ENCODE results near the gene BARHL1.

BARHL1 gene

DNA sequence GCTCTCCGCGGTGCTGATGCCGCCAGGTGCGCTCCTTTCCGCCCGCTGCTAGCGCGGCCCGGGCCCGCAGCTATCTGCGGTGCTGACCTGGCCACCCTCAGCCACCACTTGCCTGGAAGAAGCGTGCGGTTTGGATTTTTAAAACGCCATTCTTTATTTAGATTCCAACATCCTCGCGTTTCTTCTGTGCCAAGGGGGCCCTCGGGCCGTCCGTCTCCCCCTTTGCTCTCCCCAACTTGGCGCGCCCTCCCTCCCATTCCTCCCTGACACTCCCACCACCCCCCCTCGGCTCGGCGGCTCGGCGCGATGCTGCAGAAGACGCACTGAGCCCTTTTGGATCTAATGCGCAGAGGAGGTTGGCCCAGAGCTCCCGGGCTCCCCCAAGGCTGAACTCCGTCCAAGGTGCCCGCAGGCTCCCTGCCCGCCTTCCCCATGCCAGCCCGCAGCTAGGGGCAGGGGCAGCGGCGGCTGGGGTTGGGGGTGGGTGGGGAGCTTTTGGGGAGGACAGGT, at the start of gene BARHL1:
TSS of gene BARHL1 (plus strand) at position 331 of the 510 bp plus-strand sequence. CDS start 192 bp downstream, outside the sequence.
- DNase-seq (ENCODE audit: low read depth in 2 of 2): no peak

DNA sequence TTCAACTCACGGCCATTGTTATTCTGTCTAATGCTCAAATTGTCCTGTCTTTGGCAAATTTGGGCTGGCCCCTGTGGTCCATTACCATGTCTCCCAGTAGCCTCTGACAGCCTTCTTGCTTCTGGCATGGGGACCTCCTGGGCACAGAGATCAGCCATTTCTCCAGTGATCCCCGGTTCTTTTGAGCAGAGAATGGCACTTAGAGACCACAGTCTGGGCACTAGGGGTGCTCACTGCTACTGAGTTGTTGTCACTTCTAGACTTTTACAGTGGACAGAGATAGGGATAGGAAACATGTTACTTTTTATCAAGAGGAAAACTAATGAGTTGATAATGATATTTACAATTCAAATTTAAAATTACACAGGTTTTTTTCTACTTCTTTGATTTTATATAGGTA, 47.6 kb upstream of the BARHL1 start:
- DNase-seq (ENCODE audit: low read depth in 2 of 2): no peak

DNA sequence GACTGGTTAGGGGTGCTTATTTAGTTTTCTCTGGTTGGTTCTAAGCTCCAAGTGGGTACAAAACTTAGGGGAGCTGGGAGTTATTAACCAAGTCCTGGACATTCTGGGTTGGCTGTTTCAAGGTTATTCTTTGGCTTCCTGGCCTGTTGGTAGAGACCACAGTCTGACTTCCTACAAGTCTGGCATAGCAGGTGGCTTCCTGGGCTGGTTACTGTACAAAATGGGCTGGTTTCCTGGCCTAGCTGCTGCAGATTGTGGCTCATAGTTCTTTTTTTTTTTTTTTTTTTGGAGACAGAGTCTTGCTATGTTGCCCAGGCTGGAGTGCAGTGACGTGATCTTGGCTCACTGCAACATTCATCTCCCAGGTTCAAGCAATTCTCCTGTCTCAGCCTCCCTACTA, 46.3 kb upstream of the BARHL1 start:
- no peak for DNase-seq (ENCODE audit: low read depth in 2 of 2)

GRCh38 chr9:132537352-132537751, 45.1 kb upstream of the BARHL1 start:
- no peak for DNase-seq (ENCODE audit: low read depth in 2 of 2)

GRCh38 chr9:132538071-132538470, 44.3 kb upstream of the BARHL1 start:
- DNase-seq (ENCODE audit: low read depth in 2 of 2): no peak

- no peak for DNase-seq (ENCODE audit: low read depth in 2 of 2)
Observed at GRCh38 chr9:132539096-132539495, 43.3 kb upstream of the BARHL1 start.

DNA sequence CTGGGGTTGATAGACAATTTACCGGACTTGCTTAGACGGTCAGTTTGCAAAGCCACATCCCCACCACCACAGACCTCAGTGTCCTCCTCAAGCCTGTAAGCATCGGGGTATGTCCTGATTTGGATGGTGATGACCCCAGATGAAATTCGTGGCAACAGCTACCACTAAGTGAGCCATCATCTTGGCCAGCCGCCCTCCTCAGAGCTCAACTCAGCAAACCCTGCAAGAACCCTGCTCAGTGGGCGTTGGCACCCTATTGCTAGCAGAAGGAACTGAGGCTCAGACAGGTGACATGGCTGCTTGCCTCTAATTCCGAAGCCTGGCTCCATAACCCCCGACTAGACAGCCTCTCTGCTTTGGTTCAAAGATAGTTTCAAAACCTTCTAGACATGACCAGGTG, 41.4 kb upstream of the BARHL1 start:
- no peak for DNase-seq (ENCODE audit: low read depth in 2 of 2)

- no peak for DNase-seq (ENCODE audit: low read depth in 2 of 2)
Observed at GRCh38 chr9:132541870-132542830, 40.3 kb upstream of the BARHL1 start.

- DNase-seq (ENCODE audit: low read depth in 2 of 2): no peak
Observed at GRCh38 chr9:132543251-132543650, 39.2 kb upstream of the BARHL1 start.

DNA sequence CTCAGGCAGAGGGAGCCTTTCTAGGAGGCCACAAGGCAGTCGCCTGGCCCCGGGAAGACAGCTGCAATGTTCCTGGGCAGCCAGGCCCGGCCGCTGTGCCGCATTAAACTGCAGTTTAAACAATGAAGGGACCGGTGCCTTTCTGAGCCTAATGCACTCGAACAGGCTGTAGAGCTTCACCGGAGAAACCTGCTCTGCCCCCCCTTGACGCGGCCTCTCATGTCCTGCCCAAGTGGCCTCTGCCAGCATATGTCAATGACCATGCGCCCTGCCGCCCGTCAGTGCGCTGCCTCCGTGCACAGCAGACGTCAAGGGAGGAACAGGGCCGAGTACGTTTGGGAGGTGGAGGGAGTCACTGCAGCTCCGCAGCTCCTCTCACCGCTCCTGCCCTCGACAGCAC, 38.4 kb upstream of the BARHL1 start:
- no peak for DNase-seq (ENCODE audit: low read depth in 2 of 2)

- DNase-seq (ENCODE audit: low read depth in 2 of 2): no peak
Observed at GRCh38 chr9:132545578-132545977, 36.8 kb upstream of the BARHL1 start.

DNA sequence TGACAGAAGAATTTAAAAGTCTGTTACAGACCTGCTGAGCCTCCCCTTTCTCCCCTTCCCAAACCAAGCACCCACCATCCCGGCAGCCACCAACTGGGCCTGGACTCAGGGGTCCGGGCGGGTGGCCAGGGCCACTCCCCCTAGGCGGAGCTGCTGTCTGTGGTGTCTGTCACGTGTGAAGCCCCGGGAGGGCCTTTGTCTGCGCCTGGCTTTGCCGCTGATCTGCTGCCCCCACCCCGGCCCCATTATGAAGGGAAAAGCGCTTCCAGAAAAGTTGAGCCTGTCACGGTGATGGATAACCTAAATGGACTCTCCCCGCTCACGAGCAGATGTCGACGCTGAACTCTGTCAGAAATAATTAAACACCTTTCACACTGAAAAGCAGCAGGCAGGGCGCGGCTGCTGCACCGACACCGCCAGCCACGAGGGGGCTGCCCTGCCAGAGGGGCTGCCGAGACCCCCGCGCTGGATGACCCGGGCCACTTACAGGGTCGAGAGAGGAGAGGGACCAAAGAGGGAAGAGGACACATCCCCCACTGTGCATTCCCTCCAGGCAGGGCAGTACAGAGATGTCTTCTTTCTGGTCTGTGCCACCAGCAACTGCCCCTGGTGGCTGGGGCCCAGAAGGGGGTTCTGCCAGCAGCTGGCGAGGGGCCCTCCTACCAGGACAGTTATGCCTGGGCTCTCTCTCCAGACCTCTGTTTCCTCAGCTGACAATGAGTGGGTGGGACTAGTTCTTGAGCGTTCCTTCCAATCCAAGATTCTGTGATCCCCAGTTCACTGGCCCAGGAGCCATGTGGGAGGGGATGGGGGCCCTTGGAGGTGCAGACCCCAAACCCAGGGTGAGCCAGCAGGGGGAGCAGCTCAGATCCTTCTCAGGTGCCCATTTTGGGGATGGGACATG, 36.0 kb upstream of the BARHL1 start:
- no peak for DNase-seq (ENCODE audit: low read depth in 2 of 2)

DNA sequence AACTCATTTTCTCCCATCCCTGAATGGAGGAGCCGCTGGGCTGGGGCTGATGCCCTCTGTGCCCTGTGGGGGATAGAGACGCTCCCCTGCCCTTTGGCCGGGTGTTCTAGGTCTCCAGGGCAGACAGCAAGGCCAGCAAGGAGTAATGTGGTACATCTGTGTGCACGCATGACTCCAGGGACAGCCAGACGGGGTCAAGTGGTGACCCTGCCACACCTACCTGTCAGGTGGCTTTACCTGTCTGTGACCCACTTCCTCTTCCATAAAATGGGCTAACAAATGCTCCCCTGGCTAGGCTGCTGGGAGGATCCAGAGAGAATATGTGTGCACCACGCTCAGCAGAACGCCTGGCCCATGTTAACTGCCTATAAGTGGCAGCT, 35.4 kb upstream of the BARHL1 start:
- DNase-seq (ENCODE audit: low read depth in 2 of 2): no peak

DNA sequence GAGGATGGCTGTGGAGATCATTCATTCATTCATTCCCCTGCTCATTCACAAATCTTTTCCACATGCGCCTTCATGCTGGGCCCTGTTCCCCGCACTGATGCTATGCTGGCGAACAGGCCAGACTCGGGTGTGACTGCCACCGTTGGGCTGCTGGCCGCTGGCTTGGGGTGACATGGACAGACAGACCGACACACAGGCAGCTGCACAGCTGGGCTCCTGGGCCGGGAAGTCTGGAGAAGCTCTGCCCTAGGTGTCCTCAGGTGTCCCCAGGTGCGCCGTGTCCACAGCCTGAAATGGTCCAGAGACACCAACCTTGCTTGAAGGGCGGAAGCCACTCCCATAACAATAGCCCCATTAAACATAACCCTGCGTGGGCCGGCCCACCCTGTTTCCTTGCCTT, 35.0 kb upstream of the BARHL1 start:
- DNase-seq (ENCODE audit: low read depth in 2 of 2): no peak

- DNase-seq (ENCODE audit: low read depth in 2 of 2): no peak
Observed at GRCh38 chr9:132547976-132548730, 34.3 kb upstream of the BARHL1 start.

DNA sequence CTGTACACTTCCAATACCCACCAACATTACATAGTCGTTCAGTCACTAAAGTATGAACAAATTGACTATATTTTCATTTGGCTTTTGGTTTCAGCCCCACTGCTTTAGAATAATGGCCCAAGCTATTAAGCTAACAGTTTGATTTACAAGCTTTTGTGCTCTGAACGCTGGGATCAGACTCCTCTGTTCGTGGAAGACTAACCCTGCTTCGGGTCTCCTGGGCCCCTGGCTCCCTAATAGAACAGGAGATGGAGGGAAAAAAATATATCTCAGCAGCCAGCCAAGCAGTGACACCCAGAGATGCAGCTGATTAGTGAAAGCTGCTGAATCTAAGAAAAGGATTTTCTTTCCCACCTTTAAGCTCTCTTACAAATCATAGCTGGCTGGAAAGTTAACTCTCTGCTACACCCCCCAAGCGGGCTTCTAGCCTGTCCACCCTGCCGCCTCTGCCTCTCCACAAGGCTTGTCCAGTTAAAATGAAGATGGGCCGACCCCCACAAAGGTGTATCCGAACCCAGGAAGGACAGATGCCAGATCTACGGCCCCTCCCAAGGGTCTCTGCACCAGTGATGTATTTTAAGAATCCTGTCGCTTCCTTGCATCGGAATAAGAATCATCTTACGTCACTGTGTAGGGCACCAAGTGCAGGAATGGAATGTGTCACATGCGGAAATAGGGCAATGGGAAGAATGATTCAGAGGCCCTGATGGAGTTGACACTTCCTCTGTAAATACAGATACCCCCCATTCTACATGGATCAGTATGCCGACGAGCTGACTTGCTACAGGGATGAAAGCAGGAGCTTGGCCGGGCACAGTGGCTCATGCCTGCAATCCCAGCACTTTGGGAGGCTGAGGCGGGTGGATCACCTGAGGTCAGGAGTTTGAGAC, 33.4 kb upstream of the BARHL1 start:
- DNase-seq (ENCODE audit: low read depth in 2 of 2): no peak

GRCh38 chr9:132551556-132551955, 30.9 kb upstream of the BARHL1 start:
- DNase-seq (ENCODE audit: low read depth in 2 of 2): no peak

DNA sequence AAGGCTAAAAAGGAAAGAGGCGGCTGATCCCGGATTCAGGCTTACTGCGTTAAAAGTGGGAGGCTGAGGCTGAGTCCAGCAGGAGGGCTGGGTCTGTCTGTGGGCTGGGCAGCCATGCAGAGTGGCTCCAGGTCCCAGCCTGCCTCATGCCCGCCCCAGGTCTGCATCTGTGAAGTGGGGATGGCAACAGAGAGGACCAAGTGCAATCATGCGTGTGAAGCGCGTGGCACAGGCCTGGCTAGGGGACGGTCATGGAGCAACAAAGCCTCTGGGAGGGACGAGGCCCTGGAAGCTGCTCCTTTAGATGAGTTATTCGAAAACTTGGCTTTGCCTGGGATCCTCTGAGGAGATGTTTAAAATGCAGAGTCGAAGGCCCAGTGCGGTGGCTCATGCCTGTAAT, 30.4 kb upstream of the BARHL1 start:
- DNase-seq (ENCODE audit: low read depth in 2 of 2): no peak

DNA sequence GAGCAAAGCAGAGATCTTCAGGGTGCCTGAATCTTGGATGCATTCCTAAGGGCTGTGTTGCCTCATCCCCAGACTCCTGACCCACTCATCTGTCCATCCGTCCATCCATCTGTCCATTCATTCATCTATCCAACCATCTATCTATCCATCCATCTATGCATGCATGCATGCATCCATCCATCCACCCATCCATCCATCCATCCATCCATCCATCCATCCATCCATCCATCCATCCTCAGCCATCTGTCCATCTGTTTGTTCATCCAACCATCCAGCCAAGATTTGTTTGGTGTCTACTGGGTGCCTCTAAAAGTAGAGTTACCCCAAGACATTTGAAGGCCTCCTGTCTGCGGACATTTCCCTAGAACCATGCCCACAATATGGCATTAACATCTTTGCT, 27.7 kb upstream of the BARHL1 start:
- no peak for DNase-seq (ENCODE audit: low read depth in 2 of 2)

- DNase-seq (ENCODE audit: low read depth in 2 of 2): no peak
Observed at GRCh38 chr9:132555528-132555927, 26.9 kb upstream of the BARHL1 start.

DNA sequence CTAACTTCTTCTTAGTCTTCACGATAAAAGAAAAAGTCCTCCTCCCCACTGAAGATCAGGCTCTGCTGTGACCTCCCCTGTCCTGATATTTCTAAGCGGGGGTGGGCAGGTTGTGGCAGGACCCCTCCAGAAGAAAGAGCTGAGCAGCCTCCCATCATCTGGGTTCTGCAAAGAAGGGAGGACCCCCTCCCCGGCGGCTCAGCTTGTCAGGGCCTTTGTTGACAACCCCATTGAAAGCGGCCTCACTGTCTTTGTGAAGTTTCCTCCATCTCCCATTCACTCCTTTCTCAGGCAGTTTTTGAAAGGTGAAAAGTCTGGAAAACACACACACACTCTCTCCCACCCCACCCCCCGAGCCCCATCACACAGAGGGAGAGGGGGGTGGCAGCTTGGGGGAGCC, 26.2 kb upstream of the BARHL1 start:
- no peak for DNase-seq (ENCODE audit: low read depth in 2 of 2)
